ENCODE data around the gene KRTAP5-3. TPM values are rescaled to one million over a fixed set of nuclear protein-coding genes. Genes with fewer than 3 reads are reported as not detected.
A peak's percentile ranks its signal among the peaks of the same experiment; 100 is the strongest.

Gene KRTAP5-3
- total and polyA plus RNA-seq, 12 donors: not detected

GRCh38 chr11:1632053-1632714 lies 23.9 kb upstream of the KRTAP5-3 start:
- no peak for TF ChIP-seq CTCF (IDR thresholded peaks at IDR 0.05)
- H3K4me3 ChIP-seq: no peak overlapping the region
- H3K4me1 ChIP-seq: peaks cover 0 to 21% (median 4%) of the 10 kb centered on the region in 9 donors
- no peaks in the 10 kb centered on the region for H3K9me3 ChIP-seq
- 45 to 56% methylated on average over 11 of the region's 11 CpGs for WGBS, 2 donors
- no peak for DNase-seq
- peaks cover 0 to 65% (median 31%) of the 10 kb centered on the region in 7 donors for H3K27me3 ChIP-seq
- ATAC-seq: peak in 2 of 8 donors; percentile 18 to 22
- no peaks in the 10 kb centered on the region for H3K36me3 ChIP-seq
- intact Hi-C loops (cut with DNase I): no loop called here
- H3K27ac ChIP-seq: no peak overlapping the region

- 63 to 67% methylated on average over 13 of the region's 13 CpGs for WGBS, 2 donors
- TF ChIP-seq CTCF (IDR thresholded peaks at IDR 0.05): no peak
These were observed 22.9 kb upstream of the KRTAP5-3 start for GRCh38 chr11:1631066-1631568.

GRCh38 chr11:1630271-1630670 lies 22.0 kb upstream of the KRTAP5-3 start:
- Histone ChIP-seq H3K9me3 (no peaks in the 10 kb centered on the region), H3K4me1 (peaks cover 0 to 21% (median 4%) of the 10 kb centered on the region in 9 donors), H3K27ac (no peak overlapping the region), H3K27me3 (peaks cover 0 to 71% (median 31%) of the 10 kb centered on the region in 7 donors), H3K4me3 (no peak overlapping the region), H3K36me3 (no peaks in the 10 kb centered on the region)
- TF ChIP-seq CTCF (IDR thresholded peaks at IDR 0.05): no peak
- intact Hi-C loops (cut with DNase I): no loop called here
- 65 to 81% methylated on average over 2 of the region's 2 CpGs for WGBS, 2 donors
- DNase-seq: no peak
- ATAC-seq: no peak

More at GRCh38 chr11:1631066-1631568, 22.9 kb upstream of the KRTAP5-3 start:
- H3K27ac ChIP-seq: no peak overlapping the region
- DNase-seq: no peak
- peaks cover 0 to 71% (median 31%) of the 10 kb centered on the region in 7 donors for H3K27me3 ChIP-seq
- H3K4me3 ChIP-seq: no peak overlapping the region
- H3K9me3 ChIP-seq: no peaks in the 10 kb centered on the region
- no peak for ATAC-seq
- H3K36me3 ChIP-seq: no peaks in the 10 kb centered on the region
- peaks cover 0 to 21% (median 4%) of the 10 kb centered on the region in 9 donors for H3K4me1 ChIP-seq
- intact Hi-C loops (cut with DNase I): no loop called here

- H3K9me3 ChIP-seq: no peaks in the 10 kb centered on the region
- no peaks in the 10 kb centered on the region for H3K36me3 ChIP-seq
- TF ChIP-seq CTCF (IDR thresholded peaks at IDR 0.05): no peak
- peak in 1 of 8 donors; percentile 40 for ATAC-seq
- no peak for DNase-seq
- no peak within 1 kb of the TSS for H3K27ac ChIP-seq
- peaks cover 0 to 21% (median 4%) of the 10 kb centered on the region in 9 donors for H3K4me1 ChIP-seq
- WGBS, 2 donors: 72 to 78% methylated on average over 24 to 25 of the region's 26 CpGs
- H3K4me3 ChIP-seq: no peak within 1 kb of the TSS
- H3K27me3 ChIP-seq: peaks cover 0 to 70% (median 31%) of the 10 kb centered on the region in 7 donors
- intact Hi-C loops (cut with DNase I): loop anchor here in 7 of 10 donors (2.0 to 10.0 kb wide), 3 partner anchors 82 to 85 kb away; no protein-coding TSS in a partner anchor
These were observed 21.3 kb upstream of the KRTAP5-3 start, which contains the start of gene KRTAP5-5 for GRCh38 chr11:1629326-1630185. TSS of gene KRTAP5-5 (plus strand) at chr11:1629775. CDS start at chr11:1629841, 66 bp downstream.
